NCI-H82 (cell line): ENCODE results near the gene LMF2.

Experiments used
- DNase-seq: peaks from one replicate; lab custom pipeline; 2025; lab: John Stamatoyannopoulos, UW

The LMF2 gene

GRCh38 chr22:50464451-50464850 is 43.1 kb downstream of the LMF2 start:
- no peak for DNase-seq

GRCh38 chr22:50463188-50463900 is 44.2 kb downstream of the LMF2 start:
- DNase-seq, result no peak

- no peak for DNase-seq
Measured at GRCh38 chr22:50461979-50462540, 45.4 kb downstream of the LMF2 start.

- no peak for DNase-seq
Measured at GRCh38 chr22:50461536-50461935, 46.0 kb downstream of the LMF2 start.

- no peak for DNase-seq
Measured at GRCh38 chr22:50460938-50461337, 46.6 kb downstream of the LMF2 start.

- DNase-seq, result no peak
Measured at GRCh38 chr22:50459496-50460140, 47.9 kb downstream of the LMF2 start.

- no peak for DNase-seq
Measured at GRCh38 chr22:50459016-50459415, 48.5 kb downstream of the LMF2 start.

GRCh38 chr22:50456466-50457234 is 50.9 kb downstream of the LMF2 start:
- DNase-seq, result no peak

GRCh38 chr22:50456026-50456425 is 51.5 kb downstream of the LMF2 start:
- DNase-seq, result no peak

GRCh38 chr22:50455201-50455600 is 52.3 kb downstream of the LMF2 start:
- no peak for DNase-seq

- no peak for DNase-seq
Measured at GRCh38 chr22:50454556-50455075, 52.9 kb downstream of the LMF2 start.
